ENCODE measurements around the gene HOXD10.

DNA sequence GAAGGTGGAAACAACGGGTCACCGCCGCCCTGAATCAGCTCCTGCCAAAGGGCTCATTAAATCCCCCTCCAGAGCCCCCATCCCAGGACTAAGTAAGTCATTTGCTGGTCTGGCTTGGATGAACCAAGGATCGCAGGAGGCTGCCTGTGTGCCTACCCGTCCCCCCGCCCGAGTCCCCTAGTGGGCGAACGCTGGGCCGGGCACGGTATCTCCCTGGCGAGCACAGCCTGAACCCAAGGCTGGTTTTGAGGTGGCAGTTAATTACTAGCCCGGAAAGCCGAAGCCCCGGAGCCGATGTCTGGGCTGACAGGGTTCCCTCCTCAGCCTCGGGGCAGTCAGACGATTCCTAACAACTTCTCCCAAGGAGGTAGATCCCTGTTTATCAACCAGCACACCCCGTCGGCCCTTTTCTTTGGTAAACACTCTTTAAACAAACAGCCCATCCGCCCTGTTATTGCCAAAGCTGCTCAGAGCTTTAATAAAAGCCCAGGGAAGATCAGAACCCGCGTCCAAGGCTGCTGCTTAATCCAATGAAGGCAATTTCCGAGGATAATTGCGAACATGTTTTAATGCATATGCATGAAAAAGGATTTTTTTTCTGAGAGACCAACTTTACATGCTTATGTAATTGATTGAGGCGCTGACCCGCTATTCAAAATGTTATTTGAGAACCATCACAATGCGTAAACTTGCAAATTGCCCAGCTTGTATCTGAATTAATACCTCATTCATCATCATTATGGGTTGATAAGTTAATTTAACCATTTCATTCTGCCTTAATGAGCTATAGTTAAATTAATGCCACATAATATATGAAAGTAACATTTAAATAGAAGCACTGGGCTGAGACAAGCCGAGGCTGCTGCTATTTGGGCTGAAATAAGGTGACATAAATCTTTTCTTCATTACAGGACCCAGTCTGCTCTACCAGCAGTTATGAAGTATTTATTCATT lies 43.4 kb upstream of the HOXD10 start:
- no peak for TF ChIP-seq CTCF (conservative IDR thresholded peaks at IDR 0.05 in 1 of 2, IDR thresholded peaks at IDR 0.05 in 1 of 2; ENCODE audit: low read depth in 1 of 2, low read length in 2 of 2)
- TF ChIP-seq EZH2 (IDR thresholded peaks at IDR 0.05; ENCODE audit: low read length, missing control alignments) = peak; percentile 57

Measured in fibroblast of lung (primary cell).